ENCODE measurements around the gene TMSB15B. TPM values are rescaled to one million over a fixed set of nuclear protein-coding genes. Genes with fewer than 3 reads are reported as not detected.
"Not testable (repeated sequence)": the region's sequence is repeated elsewhere in the genome, so short reads cannot be mapped to it uniquely, and the experiment has no call there.

TMSB15B gene
- 1 to 10 TPM in 2 of 3 donors, under 1 TPM in 1; 0.49 to 4.4 (median 2.2) TPM for total RNA-seq
- long read RNA-seq, donor 1 = 0 reads
- long read RNA-seq, donor 2 = 0 reads

DNA sequence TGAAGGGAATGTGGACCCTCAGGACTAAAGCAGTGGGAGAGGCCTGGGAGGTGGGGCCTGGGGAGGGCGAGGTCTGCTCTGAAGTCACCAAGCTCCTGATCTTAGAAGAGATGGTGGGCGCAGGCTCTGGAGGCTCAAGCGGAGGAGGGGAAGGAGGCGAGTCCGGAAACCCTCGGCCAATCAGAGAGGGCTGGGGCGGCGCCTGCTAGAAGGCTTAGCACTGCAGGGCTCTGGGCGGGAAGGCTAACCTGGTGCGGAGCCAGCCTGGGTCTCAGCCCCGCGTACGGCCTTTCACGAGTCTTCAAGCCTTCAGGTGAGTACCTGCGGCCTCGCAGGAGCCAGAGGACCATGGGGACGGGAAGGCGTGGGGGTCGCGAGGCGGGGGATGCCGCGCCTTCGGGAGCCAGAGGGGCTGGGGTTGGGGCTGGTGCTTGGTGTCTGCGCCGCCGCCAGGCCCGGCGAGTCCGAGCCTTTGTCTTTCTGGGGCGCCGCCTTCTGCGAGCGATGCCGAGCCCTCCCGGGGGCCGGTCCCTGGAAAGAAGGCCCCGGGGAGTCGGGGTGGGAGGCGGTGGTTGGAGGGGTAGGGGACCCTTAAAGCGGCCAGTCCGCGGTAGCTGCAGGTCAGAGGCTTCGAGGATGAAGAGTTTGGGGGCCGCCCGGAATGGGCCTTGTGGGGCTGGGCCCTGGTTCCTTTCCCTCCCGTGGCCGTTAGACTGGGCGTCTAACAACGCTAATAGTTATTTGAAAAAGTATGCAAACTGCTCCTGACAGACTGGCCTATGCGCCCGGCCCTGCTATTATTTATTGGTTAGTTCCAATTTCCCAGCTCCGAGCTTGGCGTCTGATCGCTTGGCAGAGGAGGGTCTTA is at the start of gene TMSB15B:
Gene TMSB15B (plus strand): TSS at position 217 of the 868 bp plus-strand sequence.
- H3K4me1 ChIP-seq (ENCODE audit: low read depth); intact Hi-C loops (cut with DNase I, micrococcal nuclease): not testable (repeated sequence)
- peak; percentile 89 for ATAC-seq

DNA sequence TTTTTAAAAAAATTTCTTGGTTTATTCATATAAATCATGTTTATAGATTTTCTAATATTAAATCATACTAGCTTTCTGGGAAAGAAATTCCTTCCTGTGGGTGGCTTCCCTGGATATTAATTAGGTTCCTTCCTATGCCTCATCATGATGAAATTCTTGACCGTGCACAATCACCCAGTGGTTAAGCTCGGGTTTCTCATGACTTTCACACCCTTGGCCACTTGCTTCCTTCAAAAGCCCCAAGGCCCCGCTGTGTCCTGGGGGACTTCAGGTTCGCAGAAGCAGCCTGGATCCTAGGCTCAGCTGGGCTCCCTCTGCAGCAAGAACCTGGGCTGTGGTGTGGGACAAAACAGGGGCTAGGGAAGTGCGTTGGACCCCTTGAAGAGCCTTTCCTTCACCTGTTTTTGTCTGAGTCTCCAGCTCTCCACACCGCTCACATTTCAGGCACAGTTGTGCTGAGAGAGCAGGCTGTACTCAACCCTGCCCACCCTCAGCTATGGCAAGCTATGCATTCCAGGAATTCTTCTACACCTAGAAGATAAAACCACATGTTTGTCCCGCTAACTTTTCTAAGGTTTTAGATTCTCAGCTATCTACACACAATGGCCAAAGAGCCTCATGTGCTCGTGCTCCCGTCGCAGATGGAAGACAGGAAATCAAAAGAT is 48.9 kb upstream of the TMSB15B start:
- no peaks in the 10 kb centered on the region for H3K4me1 ChIP-seq (ENCODE audit: low read depth)
- DNase-seq = no peak
- no peak overlapping the region for H3K4me3 ChIP-seq
- no peak for ATAC-seq
- H3K9me3 ChIP-seq = no peaks in the 10 kb centered on the region
- no peaks in the 10 kb centered on the region for H3K36me3 ChIP-seq (ENCODE audit: low read depth)
- intact Hi-C loops (cut with DNase I, micrococcal nuclease) = no loop called here
- TF ChIP-seq, protein P1, sequence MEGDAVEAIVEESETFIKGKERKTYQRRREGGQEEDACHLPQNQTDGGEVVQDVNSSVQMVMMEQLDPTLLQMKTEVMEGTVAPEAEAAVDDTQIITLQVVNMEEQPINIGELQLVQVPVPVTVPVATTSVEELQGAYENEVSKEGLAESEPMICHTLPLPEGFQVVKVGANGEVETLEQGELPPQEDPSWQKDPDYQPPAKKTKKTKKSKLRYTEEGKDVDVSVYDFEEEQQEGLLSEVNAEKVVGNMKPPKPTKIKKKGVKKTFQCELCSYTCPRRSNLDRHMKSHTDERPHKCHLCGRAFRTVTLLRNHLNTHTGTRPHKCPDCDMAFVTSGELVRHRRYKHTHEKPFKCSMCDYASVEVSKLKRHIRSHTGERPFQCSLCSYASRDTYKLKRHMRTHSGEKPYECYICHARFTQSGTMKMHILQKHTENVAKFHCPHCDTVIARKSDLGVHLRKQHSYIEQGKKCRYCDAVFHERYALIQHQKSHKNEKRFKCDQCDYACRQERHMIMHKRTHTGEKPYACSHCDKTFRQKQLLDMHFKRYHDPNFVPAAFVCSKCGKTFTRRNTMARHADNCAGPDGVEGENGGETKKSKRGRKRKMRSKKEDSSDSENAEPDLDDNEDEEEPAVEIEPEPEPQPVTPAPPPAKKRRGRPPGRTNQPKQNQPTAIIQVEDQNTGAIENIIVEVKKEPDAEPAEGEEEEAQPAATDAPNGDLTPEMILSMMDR (IDR thresholded peaks at IDR 0.05) = no peak

More for the DNA sequence above, at the start of gene TMSB15B:
- H3K36me3 ChIP-seq (ENCODE audit: low read depth); H3K9me3 ChIP-seq; H3K4me3 ChIP-seq; DNase-seq: not testable (repeated sequence)

DNA sequence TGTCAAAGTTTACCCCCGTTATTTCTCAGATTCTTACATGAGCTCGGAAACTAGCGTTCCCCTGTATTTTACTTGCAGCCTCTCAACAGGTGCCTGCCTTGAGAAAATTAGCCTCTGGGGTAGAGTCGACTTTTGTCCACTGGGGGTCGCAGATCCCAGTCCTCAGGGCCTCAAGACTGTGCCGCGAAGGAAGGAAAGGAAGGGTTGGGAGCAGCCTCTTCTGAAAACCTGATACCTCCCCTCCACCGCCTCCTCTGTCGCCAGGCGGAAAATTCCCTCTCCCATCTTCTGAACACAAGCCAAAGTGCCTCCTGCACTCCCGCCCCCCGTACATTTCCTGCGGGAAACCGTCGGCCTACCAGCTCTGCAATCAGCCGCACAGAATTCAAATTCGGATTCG is 44.4 kb upstream of the TMSB15B start:
- no peaks in the 10 kb centered on the region for H3K4me1 ChIP-seq (ENCODE audit: low read depth)
- intact Hi-C loops (cut with DNase I, micrococcal nuclease) = no loop called here
- H3K36me3 ChIP-seq (ENCODE audit: low read depth) = no peaks in the 10 kb centered on the region
- TF ChIP-seq, protein P1 (IDR thresholded peaks at IDR 0.05) = no peak
- H3K9me3 ChIP-seq = no peaks in the 10 kb centered on the region
- H3K4me3 ChIP-seq = no peak overlapping the region
- DNase-seq (peak in 2 of 3 donors; percentile 47 to 56), ATAC-seq (peak; percentile 65)

DNA sequence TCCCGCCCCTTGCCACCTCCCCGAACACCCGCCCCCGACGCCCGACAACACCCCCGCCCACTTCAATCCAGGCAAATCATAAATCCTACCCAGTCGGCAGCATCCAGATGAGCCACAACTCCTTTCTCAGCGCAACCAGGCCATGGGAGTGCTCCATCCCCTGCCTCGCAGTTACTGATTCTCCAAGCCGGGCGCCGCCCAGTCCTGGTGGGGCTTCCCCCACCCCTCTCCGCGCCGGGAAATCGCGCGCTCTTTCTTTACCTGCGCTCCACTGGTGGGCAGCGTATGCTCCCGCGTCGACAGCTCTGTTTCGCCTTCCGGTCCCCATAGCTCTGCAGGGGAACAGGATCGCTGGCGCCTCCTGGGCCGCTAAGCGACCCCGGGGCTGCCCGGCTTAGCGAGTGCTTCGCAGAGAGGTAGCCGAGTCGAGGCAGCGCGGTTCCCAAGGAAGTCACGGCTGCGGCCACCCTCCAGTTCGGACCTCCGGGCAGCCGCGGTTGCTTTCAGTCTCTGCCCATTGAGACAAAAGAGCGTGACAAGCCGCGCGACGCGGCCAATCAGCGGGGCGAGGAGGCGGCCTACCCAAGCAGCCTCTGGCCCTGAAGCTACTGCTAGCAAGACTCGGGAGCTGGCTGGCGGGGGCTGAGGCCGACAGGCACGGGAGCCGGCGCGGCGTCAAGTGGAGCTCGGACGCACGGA is 43.7 kb upstream of the TMSB15B start:
- Histone ChIP-seq H3K4me1 (ENCODE audit: low read depth) (no peaks in the 10 kb centered on the region), H3K9me3 (no peaks in the 10 kb centered on the region), H3K4me3 (peak overlapping the region; percentile 14), H3K36me3 (ENCODE audit: low read depth) (no peaks in the 10 kb centered on the region)
- TF ChIP-seq, protein P1 (IDR thresholded peaks at IDR 0.05) = no peak
- ATAC-seq (peak; percentile 89), DNase-seq (peak; percentile 56 to 77 (median 73))
- intact Hi-C loops (cut with DNase I, micrococcal nuclease) = no loop called here

DNA sequence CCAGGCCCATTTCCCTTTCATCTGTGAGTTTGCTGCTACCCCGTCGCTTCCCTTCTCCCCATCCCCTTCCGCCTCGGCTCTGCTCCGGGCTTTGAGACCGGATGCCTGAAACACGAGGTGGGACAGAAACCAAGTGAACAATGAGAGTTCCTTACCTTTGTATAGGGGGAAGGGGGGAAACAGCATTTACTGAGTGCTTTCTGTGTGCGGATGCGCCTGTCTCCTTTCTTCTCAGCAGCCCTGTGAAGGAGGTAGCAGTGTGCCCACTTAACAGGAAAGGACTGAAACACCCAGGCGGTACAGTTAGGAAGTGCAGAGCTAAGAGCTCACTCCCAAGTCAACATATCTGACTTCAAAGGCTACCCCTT is 43.2 kb upstream of the TMSB15B start:
- Histone ChIP-seq H3K9me3 (no peaks in the 10 kb centered on the region), H3K4me3 (no peak overlapping the region), H3K4me1 (ENCODE audit: low read depth) (no peaks in the 10 kb centered on the region), H3K36me3 (ENCODE audit: low read depth) (no peaks in the 10 kb centered on the region)
- DNase-seq (peak in 1 of 3 donors; percentile 10), ATAC-seq (peak; percentile 75)
- TF ChIP-seq, protein P1 (IDR thresholded peaks at IDR 0.05) = no peak
- intact Hi-C loops (cut with DNase I, micrococcal nuclease) = no loop called here

DNA sequence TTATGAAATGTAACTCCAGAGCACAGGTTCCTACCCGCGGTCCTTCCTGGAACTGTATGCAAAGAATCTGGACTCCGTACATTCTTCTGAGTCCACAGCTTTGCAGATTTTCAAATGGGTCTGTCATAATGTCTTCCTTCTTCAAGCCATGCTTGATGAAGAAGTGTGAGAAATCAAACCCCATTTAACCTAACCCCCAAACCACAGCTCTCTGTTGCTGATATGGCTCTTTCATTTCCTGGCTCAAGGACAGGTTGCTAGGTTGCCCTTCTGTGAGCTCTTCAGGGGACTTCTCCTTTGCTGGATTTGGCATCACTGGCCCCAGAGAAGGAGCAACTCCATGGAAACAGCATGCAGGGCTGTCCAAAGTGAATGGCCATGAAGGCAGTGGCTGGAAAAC is 41.9 kb upstream of the TMSB15B start:
- H3K9me3 ChIP-seq; H3K4me1 ChIP-seq (ENCODE audit: low read depth); H3K4me3 ChIP-seq; DNase-seq; ATAC-seq; H3K36me3 ChIP-seq (ENCODE audit: low read depth); intact Hi-C loops (cut with DNase I, micrococcal nuclease): not testable (repeated sequence)

Measured in mucosa of descending colon (tissue), 3 donors.